GM18505 (cell line): Measurements from ENCODE around the gene TNS3.

Experiments used
- ATAC-seq: cut with Tn5 transposase; IDR thresholded peaks from one replicate; pipeline ENCODE4 v1.9.1; 2021; ENCODE audit not compliant: unreplicated experiment
- POLR2A ChIP-seq: IDR thresholded peaks from 4 replicates; pipeline ENCODE4 v1.6.1; 2011; ENCODE audit warnings: borderline replicate concordance; ENCODE audit not compliant: insufficient read depth, insufficient read length; ENCODE audit errors: extremely low read depth

Gene TNS3

GRCh38 chr7:47571331-47572093 lies 10.4 kb downstream of the TNS3 start:
- ATAC-seq: no peak

DNA sequence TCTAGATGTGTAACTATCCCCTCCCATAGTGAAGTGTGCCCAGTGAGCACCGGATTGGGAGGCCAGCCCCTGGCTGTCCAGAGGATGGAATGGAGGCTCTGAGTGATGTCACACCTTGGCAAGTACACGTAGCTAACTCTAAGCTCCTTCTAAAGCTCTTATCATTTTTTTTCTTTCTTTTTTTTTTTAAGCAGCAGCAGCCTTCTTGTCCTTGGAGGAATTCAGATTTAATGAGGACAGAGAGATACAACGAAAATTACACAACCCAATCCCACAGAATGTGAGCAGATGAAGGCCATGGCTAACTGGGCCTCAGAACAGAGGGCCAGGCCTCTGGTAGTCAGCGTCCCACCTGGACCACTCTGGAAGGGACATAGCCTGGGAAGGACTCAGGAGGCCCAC lies 11.3 kb downstream of the TNS3 start:
- TF ChIP-seq POLR2A: no peak
- ATAC-seq: no peak

More at GRCh38 chr7:47571331-47572093, 10.4 kb downstream of the TNS3 start:
- no peak for TF ChIP-seq POLR2A

DNA sequence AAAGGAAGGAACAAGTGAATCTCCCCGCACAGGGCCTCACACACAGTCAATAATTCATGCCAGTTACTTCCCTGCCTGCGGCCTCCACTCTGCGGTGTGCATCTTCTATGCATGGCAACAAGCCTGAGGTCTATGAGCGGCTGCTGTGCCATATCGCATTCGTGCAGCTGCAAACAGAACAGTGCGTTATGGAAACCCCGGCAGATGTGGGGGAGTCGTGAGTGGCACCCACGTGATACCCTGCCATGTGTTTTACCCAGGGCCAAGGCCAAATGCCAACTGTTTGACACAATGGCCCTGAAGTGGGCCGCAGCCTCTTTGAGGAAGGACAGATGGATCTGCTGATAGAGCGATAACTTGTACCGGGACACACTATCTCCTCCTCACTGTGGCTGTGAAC lies 13.4 kb downstream of the TNS3 start:
- no peak for TF ChIP-seq POLR2A
- no peak for ATAC-seq

DNA sequence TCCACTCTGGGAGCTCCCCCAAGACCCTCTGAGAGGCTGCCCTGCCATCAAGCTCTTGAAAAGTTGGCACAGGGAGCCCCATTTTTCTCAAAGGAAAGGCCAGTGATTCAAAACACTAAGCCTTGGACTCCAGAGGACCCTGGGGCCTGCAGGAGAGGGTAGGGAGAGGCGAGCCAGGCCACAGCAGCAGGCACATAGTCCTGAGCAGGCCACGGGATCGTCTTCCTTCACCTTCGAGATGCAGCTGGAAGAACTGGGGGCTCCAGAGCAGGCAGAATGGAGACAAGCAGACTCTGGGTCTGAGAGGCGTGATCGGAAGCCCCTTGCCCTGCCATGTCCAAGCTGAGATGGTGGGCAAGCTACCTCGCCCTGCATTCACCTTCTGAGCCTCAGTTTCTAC lies 13.9 kb downstream of the TNS3 start:
- no peak for ATAC-seq
- no peak for TF ChIP-seq POLR2A

- TF ChIP-seq POLR2A: no peak
- ATAC-seq: no peak
Observed at GRCh38 chr7:47565640-47566250, 16.2 kb downstream of the TNS3 start.

- ATAC-seq: no peak
Observed at GRCh38 chr7:47563521-47563920, 18.4 kb downstream of the TNS3 start.

DNA sequence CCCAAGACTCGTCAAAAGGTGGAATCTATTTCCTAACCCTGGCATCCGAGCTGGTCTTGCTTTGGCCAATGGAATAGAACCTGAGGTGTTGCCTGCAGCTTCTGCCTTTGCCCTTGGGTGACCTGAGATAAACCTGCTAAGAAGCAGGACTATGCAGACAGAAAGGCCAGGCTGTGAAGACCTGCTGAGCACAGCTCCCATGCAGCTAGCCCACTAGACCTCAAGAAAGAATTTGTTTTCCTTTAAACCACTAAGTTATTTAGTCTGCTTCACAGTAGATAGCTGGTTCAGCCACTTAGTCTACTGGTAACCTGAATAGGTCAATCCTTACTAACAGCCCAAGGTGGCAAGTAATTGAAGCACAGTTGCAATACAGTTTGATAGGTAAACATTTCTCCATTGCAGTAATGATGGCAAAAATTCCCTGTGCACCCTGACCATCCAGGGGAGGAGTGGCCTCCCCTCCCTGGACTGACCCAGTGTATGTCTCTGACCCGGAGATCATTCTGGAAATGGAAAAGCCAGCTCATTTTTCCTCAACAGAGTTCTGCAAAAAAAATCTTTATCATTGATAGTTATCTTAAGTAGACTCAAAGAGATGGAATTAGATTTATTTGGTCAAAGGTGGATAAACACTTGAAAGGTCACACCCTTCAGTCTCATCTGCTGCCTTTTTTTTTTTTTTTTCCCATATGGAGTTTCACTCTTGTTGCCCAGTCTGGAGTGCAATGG lies 20.0 kb downstream of the TNS3 start:
- no peak for ATAC-seq
- TF ChIP-seq POLR2A: no peak

More at GRCh38 chr7:47563521-47563920, 18.4 kb downstream of the TNS3 start:
- TF ChIP-seq POLR2A: no peak

DNA sequence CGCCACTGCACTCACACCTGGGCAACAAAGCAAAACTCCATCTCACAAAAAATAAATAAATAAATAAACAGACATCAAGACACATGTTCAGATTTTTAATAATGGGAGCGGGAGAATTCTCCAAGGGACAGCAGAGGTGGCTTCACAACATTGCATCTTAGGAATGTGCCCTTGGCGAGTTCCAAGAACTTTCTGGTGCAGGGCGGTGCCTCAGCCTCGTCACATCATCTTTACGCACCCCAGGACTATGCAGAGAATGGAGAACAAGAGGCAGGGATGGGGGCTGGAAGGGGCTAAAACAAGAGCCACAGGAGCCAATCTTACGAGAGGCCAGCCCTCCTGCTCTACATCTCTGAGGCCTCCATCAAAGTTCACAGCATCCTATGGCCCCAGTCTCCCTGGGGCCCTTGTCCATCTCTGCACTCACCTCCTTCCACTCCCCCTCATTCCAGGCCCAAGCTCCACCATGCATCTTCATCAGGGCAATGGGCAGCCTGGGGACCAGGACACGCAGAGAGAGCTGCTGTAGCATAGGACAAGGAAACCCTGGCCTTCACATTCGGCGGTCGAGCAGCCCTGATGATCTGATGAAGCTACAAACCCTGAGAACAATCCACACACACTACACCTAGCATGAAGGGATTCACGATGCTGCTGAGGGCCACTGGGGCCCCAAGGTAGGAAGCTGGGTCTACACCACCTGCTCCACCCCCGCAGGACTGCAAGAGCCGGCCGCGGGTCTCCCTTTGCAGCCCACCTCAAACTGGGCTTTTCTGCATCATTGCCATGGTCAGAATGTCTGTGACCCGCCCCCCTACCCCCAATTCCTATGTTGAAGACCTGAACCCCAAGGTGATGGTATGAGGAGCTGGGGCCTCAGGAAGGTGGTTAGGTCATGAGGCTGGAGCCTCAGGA lies 22.3 kb downstream of the TNS3 start:
- no peak for TF ChIP-seq POLR2A
- no peak for ATAC-seq

GRCh38 chr7:47557694-47558670 lies 23.9 kb downstream of the TNS3 start:
- no peak for ATAC-seq

GRCh38 chr7:47557317-47557693 lies 24.6 kb downstream of the TNS3 start:
- ATAC-seq: no peak
- no peak for TF ChIP-seq POLR2A

More at GRCh38 chr7:47557694-47558670, 23.9 kb downstream of the TNS3 start:
- no peak for TF ChIP-seq POLR2A

DNA sequence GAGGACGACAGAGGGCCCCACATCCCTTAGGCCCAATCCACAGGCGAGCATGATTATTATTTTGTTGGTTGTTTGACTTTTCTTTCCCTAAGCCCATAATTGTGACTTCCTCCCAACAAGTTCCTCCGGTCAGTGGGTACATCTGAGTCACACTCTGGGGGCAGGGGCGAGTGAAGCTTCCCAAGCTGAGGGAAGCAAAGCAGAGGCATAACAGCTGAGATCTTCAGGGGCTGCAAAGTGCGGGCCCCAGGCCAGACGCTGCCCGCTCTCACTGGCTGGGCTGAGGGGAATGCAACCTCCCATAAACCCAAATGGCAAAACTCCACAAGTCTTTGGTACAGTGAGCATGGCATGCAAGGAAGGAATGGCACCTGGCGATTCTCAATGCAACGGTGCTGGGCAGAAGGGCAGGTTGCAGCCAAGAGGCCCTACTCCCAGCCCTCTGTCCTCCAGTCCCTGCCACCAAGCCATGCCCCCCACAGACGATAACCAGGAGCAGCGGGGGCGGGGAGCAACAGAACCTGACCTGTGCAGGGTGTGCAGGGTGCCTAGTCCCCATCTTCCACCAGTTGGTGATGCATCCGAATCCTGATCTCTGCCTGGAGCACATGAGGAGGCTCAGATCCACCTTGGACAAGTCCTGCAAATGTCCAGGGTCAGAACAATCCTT lies 25.3 kb downstream of the TNS3 start:
- ATAC-seq: no peak
- TF ChIP-seq POLR2A: no peak
